Esophagus squamous epithelium (tissue), 5 donors: ENCODE data around the gene PCCA. TPM values are rescaled to one million over a fixed set of nuclear protein-coding genes. Genes with fewer than 3 reads are reported as not detected.

Experiments
- DNase-seq: peaks from one replicate; lab custom pipeline; 2025; lab: John Stamatoyannopoulos, UW
- H3K27ac ChIP-seq, 4 donors: fragments of 200-600 bp; sonication (generic); one replicate each; pipeline ENCODE4 v1.5.1; 2016 to 2019; ENCODE audit warnings: mild to moderate bottlenecking in 1 of 4
- H3K27me3 ChIP-seq, 4 donors: fragments of 200-600 bp; sonication (generic); 1 replicate in 3 of 4; 2 replicates in 1 of 4; pipeline versions ENCODE4 v1.5.1 to v1.6.0; 2017 to 2021; ENCODE audit warnings: antibody characterized with exemption in 1 of 4
- H3K36me3 ChIP-seq, 3 donors: fragments of 200-600 bp; sonication (generic); one replicate each; pipeline ENCODE4 v1.5.1; 2016 to 2019
- H3K4me1 ChIP-seq, 3 donors: fragments of 200-600 bp; sonication (generic); one replicate each; pipeline ENCODE4 v1.5.1; 2017 to 2019
- H3K4me3 ChIP-seq, 4 donors: fragments of 200-600 bp; sonication (generic); 1 replicate in 3 of 4; 2 replicates in 1 of 4; pipeline ENCODE4 v1.5.1; 2016 to 2019; ENCODE audit warnings: mild to moderate bottlenecking in 2 of 4, moderate library complexity in 1 of 4
- H3K9me3 ChIP-seq, 3 donors: fragments of 200-600 bp; sonication (generic); one replicate each; pipeline ENCODE4 v1.5.1; 2016 to 2019
- CTCF ChIP-seq, 6 experiments: fragments of 450-650 bp in 4 of 6; fragments of 200-600 bp in 2 of 6; sonication (generic) in 2 of 6; IDR thresholded peaks; one replicate each; pipeline ENCODE4 v1.5.1; 2016 to 2019; ENCODE audit warnings: antibody characterized with exemption in 6 of 6, mild to moderate bottlenecking in 4 of 6, moderate library complexity in 4 of 6
- POLR2A ChIP-seq, 4 donors: fragments of 450-650 bp; IDR thresholded peaks; one replicate each; pipeline ENCODE4 v1.6.1; 2017; ENCODE audit warnings: antibody characterized with exemption in 4 of 4, mild to moderate bottlenecking in 4 of 4, moderate library complexity in 3 of 4
- WGBS, 2 donors: methylation state at CpG; one replicate each; pipeline ENCODE4 v1.1.5; 2018; 5-methylcytosine and 5-hydroxymethylcytosine counted together
- intact Hi-C: fragments of 100-400 bp; cut with DNase I; formaldehyde crosslinking; loops from one replicate; pipeline ENCODE4 v1.15.0; 2022
- total RNA-seq, 4 donors: library from RNA; depleted of rRNA; stranded (reverse); fragments of >200 nt; gene quantifications; one replicate each; pipeline ENCODE4 v1.1.0, GENCODE V29; 2016
- donor health status: DM: yes; HTN: yes; CAD: no.

The PCCA gene
- total RNA-seq, 4 donors from 2014 or later = 21.5 to 46.5 (median 30.2) TPM

GRCh38 chr13:100518394-100519062 lies 429.6 kb downstream of the PCCA start:
- H3K36me3 ChIP-seq = peaks cover 0 to 24% (median 0%) of the 10 kb centered on the region in 3 donors
- peaks cover 0 to 9% (median 3%) of the 10 kb centered on the region in 3 donors for H3K4me1 ChIP-seq
- no peak for DNase-seq
- intact Hi-C loops = loop anchor here (10.0 kb wide), 3 partner anchors 284 to 864 kb away; no protein-coding TSS in a partner anchor
- H3K9me3 ChIP-seq = no peaks in the 10 kb centered on the region
- no peak overlapping the region for H3K4me3 ChIP-seq
- H3K27ac ChIP-seq = no peak overlapping the region
- no peaks in the 10 kb centered on the region for H3K27me3 ChIP-seq
- TF ChIP-seq POLR2A (IDR thresholded peaks at IDR 0.05) (no peak), CTCF (IDR thresholded peaks at IDR 0.05) (no peak)
- WGBS, 2 donors = 90 to 91% methylated on average over 8 of the region's 8 CpGs

- DNase-seq = no peak
These were observed 430.7 kb downstream of the PCCA start for GRCh38 chr13:100519626-100520025.

DNA sequence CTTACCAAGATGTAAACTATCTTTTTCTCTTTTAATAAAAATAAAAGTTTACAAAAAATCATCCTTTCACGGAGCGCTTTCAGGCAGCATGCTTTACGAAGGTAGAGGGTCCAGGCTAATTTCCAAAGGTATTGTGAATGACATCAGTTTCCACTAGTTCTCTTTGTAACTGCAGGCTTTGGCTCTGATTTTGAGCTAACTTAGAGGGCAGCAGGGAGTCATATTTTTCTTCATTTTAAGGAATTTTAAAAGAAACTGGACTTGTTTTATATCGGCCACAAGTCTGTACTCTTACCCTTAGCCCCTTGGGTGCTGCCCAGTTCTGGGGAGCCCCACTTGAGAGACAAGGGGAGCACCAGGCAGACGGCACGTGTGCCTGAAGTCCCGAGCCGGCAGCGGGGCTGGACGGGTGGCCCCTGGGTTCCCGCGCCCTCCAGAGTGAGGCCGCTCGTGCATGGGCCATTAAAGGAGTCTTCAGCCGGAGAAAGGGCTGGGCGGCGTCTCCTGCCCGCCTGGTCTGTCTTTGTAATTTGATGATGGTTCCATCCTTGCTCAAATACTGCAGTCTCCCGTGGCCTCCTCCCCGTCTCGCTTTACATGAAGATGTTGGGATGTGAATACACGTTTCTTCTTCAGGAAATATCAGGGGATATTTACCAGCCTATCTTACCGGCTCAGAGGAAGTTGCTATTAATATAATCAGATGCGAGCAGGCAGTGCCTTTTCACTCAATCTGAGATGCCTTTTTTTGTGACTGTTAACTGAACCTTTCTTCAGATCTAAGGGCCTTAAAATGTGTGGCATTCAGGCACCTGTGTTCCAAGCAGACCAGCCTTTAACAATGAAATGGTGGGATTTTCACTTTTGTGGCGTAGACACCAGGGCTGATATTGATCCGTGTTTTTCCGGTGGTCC lies 432.3 kb downstream of the PCCA start:
- no peak overlapping the region for H3K4me3 ChIP-seq
- TF ChIP-seq CTCF (IDR thresholded peaks at IDR 0.05) (no peak), POLR2A (IDR thresholded peaks at IDR 0.05) (no peak)
- intact Hi-C loops = no loop called here
- 85 to 92% methylated on average over 15 to 17 of the region's 27 CpGs for WGBS, 2 donors
- DNase-seq = no peak
- no peaks in the 10 kb centered on the region for H3K9me3 ChIP-seq
- no peaks in the 10 kb centered on the region for H3K27me3 ChIP-seq
- H3K4me1 ChIP-seq = no peaks in the 10 kb centered on the region
- no peak overlapping the region for H3K27ac ChIP-seq
- peaks cover 0 to 26% (median 0%) of the 10 kb centered on the region in 3 donors for H3K36me3 ChIP-seq

More at GRCh38 chr13:100519626-100520025, 430.7 kb downstream of the PCCA start:
- H3K4me3 ChIP-seq = no peak overlapping the region
- peaks cover 0 to 2% (median 1%) of the 10 kb centered on the region in 3 donors for H3K4me1 ChIP-seq
- intact Hi-C loops = loop anchor here (10.0 kb wide), 3 partner anchors 285 to 865 kb away; no protein-coding TSS in a partner anchor
- no peaks in the 10 kb centered on the region for H3K27me3 ChIP-seq
- no peak for TF ChIP-seq POLR2A (IDR thresholded peaks at IDR 0.05)
- no peak for TF ChIP-seq CTCF (IDR thresholded peaks at IDR 0.05)
- H3K27ac ChIP-seq = no peak overlapping the region
- 96% methylated on average over 9 of the region's 9 CpGs for WGBS, 2 donors
- no peaks in the 10 kb centered on the region for H3K9me3 ChIP-seq
- peaks cover 0 to 30% (median 0%) of the 10 kb centered on the region in 3 donors for H3K36me3 ChIP-seq

GRCh38 chr13:100521851-100522617 lies 433.1 kb downstream of the PCCA start:
- DNase-seq = no peak
- Histone ChIP-seq H3K36me3 (peaks cover 0 to 29% (median 0%) of the 10 kb centered on the region in 3 donors), H3K27me3 (no peaks in the 10 kb centered on the region), H3K4me1 (no peaks in the 10 kb centered on the region), H3K27ac (no peak overlapping the region), H3K9me3 (no peaks in the 10 kb centered on the region), H3K4me3 (no peak overlapping the region)
- TF ChIP-seq POLR2A (IDR thresholded peaks at IDR 0.05) = no peak
- TF ChIP-seq CTCF (IDR thresholded peaks at IDR 0.05) = no peak
- 85 to 87% methylated on average over 18 to 19 of the region's 19 CpGs for WGBS, 2 donors
- intact Hi-C loops = no loop called here
